ENCODE results near the gene CCDC180. TPM values are rescaled to one million over a fixed set of nuclear protein-coding genes. Genes with fewer than 3 reads are reported as not detected.
"Not testable (repeated sequence)": the region's sequence is repeated elsewhere in the genome, so short reads cannot be mapped to it uniquely, and the experiment has no call there.

Gene CCDC180
- total RNA-seq, 1 donor from 2014 or later = 2.4 TPM

GRCh38 chr9:97327562-97327961, 20.1 kb downstream of the CCDC180 start:
- peaks cover 89% of the 10 kb centered on the region for H3K36me3 ChIP-seq
- H3K27ac ChIP-seq (replicated peaks) = no peak overlapping the region
- intact Hi-C loops (cut with micrococcal nuclease) = no loop called here
- H3K9me3 ChIP-seq (replicated peaks) = peaks cover 16% of the 10 kb centered on the region
- no peak overlapping the region for H3K4me3 ChIP-seq
- TF ChIP-seq CTCF (IDR thresholded peaks at IDR 0.05; ENCODE audit: borderline replicate concordance) = no peak
- no peaks in the 10 kb centered on the region for H3K27me3 ChIP-seq (ENCODE audit: low read depth)
- H3K4me1 ChIP-seq = no peaks in the 10 kb centered on the region
- no peak for DNase-seq

GRCh38 chr9:97332993-97333392, 25.5 kb downstream of the CCDC180 start:
- Histone ChIP-seq H3K9me3 (replicated peaks) (peaks cover 39% of the 10 kb centered on the region), H3K4me3 (no peak overlapping the region), H3K4me1 (no peaks in the 10 kb centered on the region), H3K27ac (replicated peaks) (no peak overlapping the region), H3K36me3 (peaks cover 50% of the 10 kb centered on the region), H3K27me3 (ENCODE audit: low read depth) (no peaks in the 10 kb centered on the region)
- intact Hi-C loops (cut with micrococcal nuclease) = no loop called here
- DNase-seq = no peak
- no peak for TF ChIP-seq CTCF (IDR thresholded peaks at IDR 0.05; ENCODE audit: borderline replicate concordance)

GRCh38 chr9:97335622-97336021, 28.2 kb downstream of the CCDC180 start:
- H3K27ac ChIP-seq (replicated peaks); H3K27me3 ChIP-seq (ENCODE audit: low read depth); H3K4me1 ChIP-seq; H3K4me3 ChIP-seq; DNase-seq; intact Hi-C loops (cut with micrococcal nuclease): not testable (repeated sequence)
- peaks cover 39% of the 10 kb centered on the region for H3K9me3 ChIP-seq (replicated peaks)
- H3K36me3 ChIP-seq = peaks cover 28% of the 10 kb centered on the region

GRCh38 chr9:97348871-97349270, 41.4 kb downstream of the CCDC180 start:
- Histone ChIP-seq H3K9me3 (replicated peaks) (no peaks in the 10 kb centered on the region), H3K27ac (replicated peaks) (no peak overlapping the region), H3K4me3 (no peak overlapping the region), H3K36me3 (peaks cover 22% of the 10 kb centered on the region), H3K27me3 (ENCODE audit: low read depth) (no peaks in the 10 kb centered on the region), H3K4me1 (no peaks in the 10 kb centered on the region)
- no peak for DNase-seq
- no peak for TF ChIP-seq CTCF (IDR thresholded peaks at IDR 0.05; ENCODE audit: borderline replicate concordance)
- intact Hi-C loops (cut with micrococcal nuclease) = no loop called here

- H3K9me3 ChIP-seq (replicated peaks) = no peaks in the 10 kb centered on the region
- intact Hi-C loops (cut with micrococcal nuclease) = no loop called here
- peaks cover 17% of the 10 kb centered on the region for H3K36me3 ChIP-seq
- no peak overlapping the region for H3K27ac ChIP-seq (replicated peaks)
- TF ChIP-seq CTCF (IDR thresholded peaks at IDR 0.05; ENCODE audit: borderline replicate concordance) = no peak
- no peaks in the 10 kb centered on the region for H3K27me3 ChIP-seq (ENCODE audit: low read depth)
- DNase-seq = no peak
- H3K4me3 ChIP-seq = no peak overlapping the region
- H3K4me1 ChIP-seq = no peaks in the 10 kb centered on the region
Observed at GRCh38 chr9:97349400-97349799, 41.9 kb downstream of the CCDC180 start.

- no peak for DNase-seq
- intact Hi-C loops (cut with micrococcal nuclease) = no loop called here
- peaks cover 26% of the 10 kb centered on the region for H3K36me3 ChIP-seq
Observed at GRCh38 chr9:97354637-97355036, 47.2 kb downstream of the CCDC180 start.

More at GRCh38 chr9:97354637-97355036, 47.2 kb downstream of the CCDC180 start:
- Histone ChIP-seq H3K9me3 (replicated peaks) (no peaks in the 10 kb centered on the region), H3K27me3 (ENCODE audit: low read depth) (no peaks in the 10 kb centered on the region), H3K4me1 (no peaks in the 10 kb centered on the region), H3K27ac (replicated peaks) (no peak overlapping the region), H3K4me3 (no peak overlapping the region)
- TF ChIP-seq CTCF (IDR thresholded peaks at IDR 0.05; ENCODE audit: borderline replicate concordance) = no peak

All from left ventricle myocardium inferior (tissue), 1 donor.